Dendritic cell treated with granulocyte-macrophage colony-stimulating factor and Interleukin-4, amounts not matched to agents 40 ng/mL and 50 ng/mL, for 4 days (primary cell): ENCODE results near the gene RBM17.

Experiments used
- H3K27ac Mint-ChIP-seq: one replicate; pipeline ENCODE4 v1.8.0; 2022; ENCODE audit warnings: mild to moderate bottlenecking, mixed read lengths
- H3K27me3 Mint-ChIP-seq: one replicate; pipeline ENCODE4 v1.8.0; 2022; ENCODE audit warnings: mild to moderate bottlenecking, mixed read lengths
- H3K36me3 Mint-ChIP-seq: one replicate; pipeline ENCODE4 v1.8.0; 2022; ENCODE audit warnings: low read depth, mixed read lengths
- H3K4me1 Mint-ChIP-seq: one replicate; pipeline ENCODE4 v1.8.0; 2022; ENCODE audit warnings: low read depth, mixed read lengths
- H3K4me3 Mint-ChIP-seq: one replicate; pipeline ENCODE4 v1.8.0; 2022; ENCODE audit warnings: mild to moderate bottlenecking, moderate library complexity, mixed read lengths
- H3K9me3 Mint-ChIP-seq: one replicate; pipeline ENCODE4 v1.8.0; 2022; ENCODE audit warnings: mixed read lengths
- intact Hi-C: fragments of 100-400 bp; cut with micrococcal nuclease; formaldehyde crosslinking; loops from one replicate; pipeline ENCODE4 v1.15.0; 2022

The RBM17 gene

GRCh38 chr10:6146013-6146785 lies 57.4 kb downstream of the RBM17 start:
- peak overlapping the region; percentile 87 for H3K27ac Mint-ChIP-seq
- peaks cover 22% of the 10 kb centered on the region for H3K36me3 Mint-ChIP-seq
- peak overlapping the region; percentile 87 for H3K4me3 Mint-ChIP-seq
- H3K9me3 Mint-ChIP-seq: no peaks in the 10 kb centered on the region
- peaks cover 4% of the 10 kb centered on the region for H3K27me3 Mint-ChIP-seq
- H3K4me1 Mint-ChIP-seq: peaks cover 87% of the 10 kb centered on the region
- intact Hi-C loops: no loop called here

DNA sequence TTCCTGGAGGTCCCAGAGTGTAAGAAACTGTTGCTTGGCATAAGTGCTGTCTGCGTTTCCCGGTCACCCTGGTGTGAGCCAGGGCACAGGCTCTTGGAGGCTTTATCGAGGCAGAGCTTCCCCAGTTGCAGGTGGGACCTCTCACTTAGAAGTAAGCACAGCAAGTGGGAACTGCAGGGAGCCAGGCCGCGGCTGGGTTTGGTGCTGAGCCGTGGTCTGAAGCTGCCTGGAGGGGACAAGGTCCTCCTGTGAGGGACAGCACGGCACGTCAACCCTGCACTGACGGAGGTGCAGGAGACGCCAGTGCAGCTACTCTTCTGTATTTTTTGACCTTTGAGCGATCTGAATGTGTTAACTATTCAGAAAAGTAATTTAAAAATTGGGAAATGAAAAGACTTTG lies 58.1 kb downstream of the RBM17 start:
- Mint-ChIP-seq H3K4me3 (no peak overlapping the region), H3K27ac (peak overlapping the region; percentile 87), H3K9me3 (no peaks in the 10 kb centered on the region), H3K27me3 (peaks cover 4% of the 10 kb centered on the region), H3K4me1 (peaks cover 87% of the 10 kb centered on the region), H3K36me3 (peaks cover 22% of the 10 kb centered on the region)
- intact Hi-C loops: no loop called here

GRCh38 chr10:6148251-6148701 lies 59.4 kb downstream of the RBM17 start:
- H3K27me3 Mint-ChIP-seq: peaks cover 4% of the 10 kb centered on the region
- intact Hi-C loops: no loop called here
- H3K4me3 Mint-ChIP-seq: peak overlapping the region; percentile 56
- H3K27ac Mint-ChIP-seq: peak overlapping the region; percentile 86
- peaks cover 29% of the 10 kb centered on the region for H3K36me3 Mint-ChIP-seq
- H3K9me3 Mint-ChIP-seq: no peaks in the 10 kb centered on the region
- peaks cover 87% of the 10 kb centered on the region for H3K4me1 Mint-ChIP-seq

GRCh38 chr10:6148908-6149307 lies 60.1 kb downstream of the RBM17 start:
- intact Hi-C loops: no loop called here
- Mint-ChIP-seq H3K4me3 (peak overlapping the region; percentile 56), H3K36me3 (peaks cover 35% of the 10 kb centered on the region), H3K4me1 (peaks cover 87% of the 10 kb centered on the region), H3K9me3 (no peaks in the 10 kb centered on the region), H3K27ac (peak overlapping the region; percentile 86), H3K27me3 (no peaks in the 10 kb centered on the region)

DNA sequence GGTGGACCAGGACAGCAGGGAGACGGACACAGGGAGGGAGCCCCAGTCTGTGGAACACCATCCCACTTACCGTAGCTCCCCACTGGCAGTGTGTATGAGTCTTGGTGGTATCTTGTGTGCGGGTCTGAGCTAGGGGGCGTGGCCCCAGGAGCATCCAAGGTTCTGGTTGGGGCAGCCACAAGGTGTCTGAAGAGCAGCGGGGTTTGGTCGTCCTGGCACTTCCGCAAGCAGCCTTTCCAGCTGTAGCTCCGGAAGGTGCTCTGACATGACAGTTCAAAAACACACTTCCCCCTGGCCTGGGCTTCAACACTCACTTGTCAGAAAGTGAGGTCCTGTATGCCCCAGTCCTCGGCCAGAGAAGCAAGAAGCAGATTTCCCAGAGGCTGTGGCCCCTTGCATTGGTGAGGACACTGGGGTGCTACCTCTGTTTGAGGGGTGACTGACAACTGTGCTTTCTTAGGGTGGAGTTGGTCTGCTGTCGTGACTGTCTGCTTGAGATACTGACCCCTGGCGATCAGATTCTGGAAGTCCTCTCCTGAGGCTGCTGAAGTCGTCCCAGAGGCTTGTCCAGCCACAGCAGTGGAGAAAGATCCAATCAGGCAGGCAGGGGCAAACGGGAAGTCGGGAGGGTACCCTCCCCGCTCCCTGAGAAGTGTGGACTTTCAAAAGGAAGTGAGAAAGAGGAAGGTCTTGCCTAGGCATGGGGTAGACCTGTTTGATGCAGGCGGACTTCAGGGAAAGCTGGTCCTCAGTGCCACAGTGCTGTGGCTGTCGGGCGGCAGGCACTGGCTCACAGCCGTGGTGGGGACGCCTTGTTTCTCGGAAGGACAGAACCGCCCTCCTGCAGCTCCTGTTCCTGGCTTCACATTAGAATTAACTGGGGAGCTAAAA lies 62.5 kb downstream of the RBM17 start:
- H3K4me3 Mint-ChIP-seq: peak overlapping the region; percentile 67
- H3K36me3 Mint-ChIP-seq: peaks cover 39% of the 10 kb centered on the region
- no peaks in the 10 kb centered on the region for H3K9me3 Mint-ChIP-seq
- intact Hi-C loops: loop anchor here (2.0 to 5.0 kb wide), 3 partner anchors 29 to 51 kb away; partner anchors contain the start of gene PFKFB3
- peaks cover 84% of the 10 kb centered on the region for H3K4me1 Mint-ChIP-seq
- peak overlapping the region; percentile 88 for H3K27ac Mint-ChIP-seq
- H3K27me3 Mint-ChIP-seq: no peaks in the 10 kb centered on the region

DNA sequence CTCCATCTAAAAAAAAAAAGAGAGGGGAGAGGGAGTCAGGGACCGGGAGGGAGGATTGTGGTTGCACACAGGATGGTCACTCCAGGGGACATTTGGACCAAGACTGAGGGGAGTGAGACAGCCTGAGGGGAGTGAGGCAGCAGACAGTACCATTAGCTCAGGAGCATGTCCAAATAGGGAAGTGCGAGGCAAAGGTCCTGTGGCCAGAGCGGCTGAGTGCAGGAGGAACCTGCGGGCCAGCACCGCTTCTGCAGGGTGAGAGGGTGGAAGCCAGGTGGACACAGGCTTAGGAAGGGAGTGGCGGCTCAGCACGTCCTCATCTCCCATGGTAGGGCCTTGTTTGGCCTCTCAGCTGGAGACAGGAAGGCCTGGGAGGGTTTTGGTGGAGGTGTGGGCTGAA lies 65.0 kb downstream of the RBM17 start:
- no peaks in the 10 kb centered on the region for H3K27me3 Mint-ChIP-seq
- no peaks in the 10 kb centered on the region for H3K9me3 Mint-ChIP-seq
- H3K27ac Mint-ChIP-seq: peak overlapping the region; percentile 54
- peaks cover 27% of the 10 kb centered on the region for H3K36me3 Mint-ChIP-seq
- intact Hi-C loops: loop anchor here (5.0 kb wide), 1 partner anchor 48 kb away; the partner anchor contains the start of gene PFKFB3
- H3K4me3 Mint-ChIP-seq: no peak overlapping the region
- H3K4me1 Mint-ChIP-seq: peaks cover 67% of the 10 kb centered on the region

DNA sequence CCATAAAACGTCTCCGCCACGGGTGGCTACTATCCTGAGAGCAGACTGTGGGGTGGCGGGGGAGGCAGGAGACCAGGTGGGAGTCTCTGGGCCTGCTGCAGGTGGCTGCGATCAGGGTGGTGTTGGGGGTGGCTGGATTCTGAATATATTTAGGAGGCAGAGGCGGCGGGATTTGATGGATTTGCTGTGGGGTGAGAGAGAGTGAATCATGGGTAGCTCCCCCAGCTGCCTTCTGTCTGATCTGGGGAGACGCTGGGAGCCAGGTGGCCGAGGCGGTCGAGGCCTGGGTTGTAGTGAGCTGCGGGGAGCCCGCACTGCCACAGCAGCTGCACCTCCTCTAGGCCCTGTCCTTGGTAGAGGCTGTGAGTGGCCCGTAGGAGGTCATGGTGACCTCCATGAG lies 65.7 kb downstream of the RBM17 start:
- H3K27ac Mint-ChIP-seq: peak overlapping the region; percentile 25
- intact Hi-C loops: loop anchor here (5.0 kb wide), 1 partner anchor 48 kb away; the partner anchor contains the start of gene PFKFB3

DNA sequence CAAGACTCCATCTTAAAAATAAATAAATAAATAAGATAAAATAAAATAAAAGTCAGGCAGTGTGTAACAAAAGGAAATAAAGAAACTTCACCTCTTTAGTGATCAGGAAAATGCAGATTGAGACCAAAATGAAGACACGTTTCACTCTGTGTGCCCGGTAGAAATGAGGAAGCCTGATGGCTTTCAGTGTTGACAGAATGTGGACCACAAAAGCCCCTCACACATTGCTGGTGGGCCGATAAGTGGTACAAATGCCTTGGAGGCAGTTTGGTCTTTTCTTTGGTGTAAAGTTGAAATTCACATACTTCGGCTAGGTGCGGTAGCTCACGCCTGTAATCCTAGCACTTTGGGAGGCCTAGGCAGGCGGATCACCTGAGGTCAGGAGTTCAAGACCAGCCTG lies 69.4 kb downstream of the RBM17 start:
- H3K9me3 Mint-ChIP-seq: no peaks in the 10 kb centered on the region
- peaks cover 39% of the 10 kb centered on the region for H3K4me1 Mint-ChIP-seq
- peaks cover 30% of the 10 kb centered on the region for H3K36me3 Mint-ChIP-seq
- intact Hi-C loops: no loop called here
- no peaks in the 10 kb centered on the region for H3K27me3 Mint-ChIP-seq
- no peak overlapping the region for H3K4me3 Mint-ChIP-seq
- no peak overlapping the region for H3K27ac Mint-ChIP-seq

More for the DNA sequence above, 65.7 kb downstream of the RBM17 start:
- peaks cover 60% of the 10 kb centered on the region for H3K4me1 Mint-ChIP-seq
- no peaks in the 10 kb centered on the region for H3K27me3 Mint-ChIP-seq
- peaks cover 27% of the 10 kb centered on the region for H3K36me3 Mint-ChIP-seq
- H3K4me3 Mint-ChIP-seq: no peak overlapping the region
- H3K9me3 Mint-ChIP-seq: no peaks in the 10 kb centered on the region

DNA sequence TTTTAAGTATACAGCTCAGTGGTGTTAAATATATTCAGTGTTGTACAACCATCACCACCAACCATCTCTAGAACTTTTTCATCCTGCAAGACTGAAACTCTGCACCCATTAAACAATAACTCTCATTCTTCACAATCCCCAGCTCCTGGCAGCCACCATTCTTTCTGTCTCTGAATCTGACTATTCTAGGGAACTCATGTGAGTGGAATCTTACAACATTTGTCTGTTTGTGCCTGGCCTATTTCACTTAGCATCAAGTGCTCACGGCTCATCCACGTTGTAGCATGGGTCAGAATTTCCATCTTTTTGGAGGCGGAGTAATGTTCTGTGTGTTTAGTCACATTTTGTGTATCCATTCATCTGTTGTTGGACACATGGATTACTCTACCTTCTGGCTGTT lies 73.1 kb downstream of the RBM17 start:
- peaks cover 55% of the 10 kb centered on the region for H3K4me1 Mint-ChIP-seq
- H3K27me3 Mint-ChIP-seq: no peaks in the 10 kb centered on the region
- H3K9me3 Mint-ChIP-seq: no peaks in the 10 kb centered on the region
- peaks cover 37% of the 10 kb centered on the region for H3K36me3 Mint-ChIP-seq
- peak overlapping the region; percentile 99 for H3K27ac Mint-ChIP-seq
- no peak overlapping the region for H3K4me3 Mint-ChIP-seq
- intact Hi-C loops: no loop called here

- intact Hi-C loops: no loop called here
Measured at GRCh38 chr10:6162589-6163356, 73.9 kb downstream of the RBM17 start.

GRCh38 chr10:6163364-6164270 lies 74.8 kb downstream of the RBM17 start:
- H3K4me3 Mint-ChIP-seq: peak overlapping the region; percentile 97
- H3K27me3 Mint-ChIP-seq: no peaks in the 10 kb centered on the region
- no peaks in the 10 kb centered on the region for H3K9me3 Mint-ChIP-seq
- peaks cover 54% of the 10 kb centered on the region for H3K36me3 Mint-ChIP-seq
- intact Hi-C loops: loop anchor here (2.0 kb wide), 1 partner anchor 33 kb away; no protein-coding TSS in a partner anchor
- peak overlapping the region; percentile 99 for H3K27ac Mint-ChIP-seq
- H3K4me1 Mint-ChIP-seq: peaks cover 65% of the 10 kb centered on the region

More at GRCh38 chr10:6162589-6163356, 73.9 kb downstream of the RBM17 start:
- Mint-ChIP-seq H3K27me3 (no peaks in the 10 kb centered on the region), H3K4me1 (peaks cover 57% of the 10 kb centered on the region), H3K4me3 (peak overlapping the region; percentile 26), H3K9me3 (no peaks in the 10 kb centered on the region), H3K27ac (peak overlapping the region; percentile 99), H3K36me3 (peaks cover 45% of the 10 kb centered on the region)

DNA sequence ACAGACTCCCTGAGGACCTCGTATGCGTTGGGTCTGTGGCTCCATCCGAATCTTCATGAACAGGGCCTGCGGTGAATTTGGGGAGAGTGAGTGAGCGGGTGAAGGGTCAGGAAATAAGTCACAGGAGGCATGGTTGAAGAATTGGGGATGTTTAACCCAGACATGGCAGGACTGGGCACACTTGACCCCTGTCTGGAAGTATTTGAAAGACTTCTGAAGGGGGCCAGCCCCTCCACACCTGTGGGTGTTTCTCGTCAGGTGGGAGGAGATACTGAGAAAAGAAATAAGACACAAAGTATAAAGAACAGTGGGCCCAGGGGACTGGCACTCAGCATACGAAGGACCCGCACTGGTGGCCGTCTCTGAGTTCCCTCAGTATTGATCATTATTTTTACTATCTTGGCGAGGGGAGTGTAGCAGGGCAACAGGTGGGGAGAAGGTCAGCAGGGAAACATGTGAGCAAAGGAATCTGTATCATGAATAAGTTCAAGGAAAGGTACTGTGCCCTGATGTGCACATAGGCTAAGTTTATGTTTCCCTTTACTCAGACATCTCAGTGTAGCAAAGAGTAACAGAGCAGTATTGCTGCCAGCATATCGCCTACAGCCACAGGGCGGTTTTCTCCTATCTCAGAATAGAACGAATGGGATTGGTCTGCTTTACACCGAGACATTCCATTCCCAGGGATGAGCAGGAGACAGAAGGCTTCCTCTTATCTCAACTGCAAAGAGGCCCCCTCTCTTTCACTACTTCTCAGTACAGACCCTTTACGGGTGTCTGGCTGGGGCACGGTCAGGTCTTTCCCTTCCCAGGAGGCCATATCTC lies 75.6 kb downstream of the RBM17 start:
- Mint-ChIP-seq H3K4me1 (peaks cover 74% of the 10 kb centered on the region), H3K9me3 (no peaks in the 10 kb centered on the region), H3K4me3 (peak overlapping the region; percentile 97), H3K27me3 (no peaks in the 10 kb centered on the region), H3K27ac (peak overlapping the region; percentile 99), H3K36me3 (peaks cover 57% of the 10 kb centered on the region)
- intact Hi-C loops: loop anchor here (2.0 kb wide), 1 partner anchor 32 kb away; no protein-coding TSS in a partner anchor
